Measurements from ENCODE around the gene MED23.

MED23 gene

DNA sequence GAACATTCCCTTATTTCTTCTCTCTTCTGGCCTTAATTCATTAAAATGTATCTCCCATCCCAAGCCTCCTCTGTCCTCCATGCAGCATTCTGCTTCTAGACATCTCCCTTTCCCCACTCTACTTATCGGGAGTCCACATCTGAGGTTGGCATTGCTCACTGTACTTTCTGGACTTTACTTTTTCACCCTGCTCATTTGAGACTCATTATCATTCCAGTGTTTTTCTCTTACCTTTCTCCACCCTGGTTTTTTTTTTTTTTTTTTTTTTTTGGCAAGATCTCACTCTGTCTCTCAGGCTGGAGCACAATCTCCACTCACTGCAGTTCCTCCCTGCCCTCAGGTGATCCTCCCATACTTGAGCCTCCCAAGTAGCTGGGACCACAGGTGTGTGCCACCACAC, 13.5 kb upstream of the MED23 start:
- DNase-seq: no peak

DNA sequence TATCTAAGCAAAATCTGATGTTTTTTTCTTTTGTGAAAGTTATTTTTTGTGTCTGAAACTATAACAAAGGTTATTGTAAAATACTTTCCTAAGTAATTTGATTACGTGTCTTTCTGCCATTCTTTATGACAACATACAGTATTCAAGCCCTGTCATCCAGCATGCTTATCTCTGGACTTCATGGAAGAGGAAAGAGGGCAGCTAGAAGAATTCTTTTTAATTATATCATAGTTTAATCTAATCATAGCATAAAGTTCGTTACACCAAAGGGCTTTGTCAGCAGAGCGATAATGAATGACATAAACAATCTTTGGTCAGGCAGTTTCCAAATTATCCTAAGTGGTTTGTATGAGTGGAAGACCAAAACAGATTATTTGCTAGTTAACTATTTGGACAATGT, 12.5 kb upstream of the MED23 start:
- DNase-seq: no peak

DNA sequence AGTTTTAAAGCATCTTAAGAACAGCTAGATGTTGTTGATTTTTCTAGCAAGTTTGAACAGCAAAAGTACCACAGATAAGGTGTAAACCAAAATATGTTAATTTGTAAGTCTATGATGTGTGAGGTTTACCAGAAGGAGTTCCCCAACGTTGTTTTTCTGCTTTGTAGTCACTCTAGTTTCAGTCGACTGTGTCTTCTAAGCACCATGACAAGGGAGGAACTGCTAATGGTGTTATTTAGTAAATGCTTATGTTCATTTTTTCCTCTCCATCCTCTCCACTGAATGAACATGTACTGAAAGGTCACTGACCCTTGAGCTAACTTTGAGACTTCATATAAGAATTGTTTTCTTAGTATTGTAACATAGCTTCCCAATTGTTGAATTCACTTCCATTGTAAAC, 12.1 kb upstream of the MED23 start:
- DNase-seq: no peak

DNA sequence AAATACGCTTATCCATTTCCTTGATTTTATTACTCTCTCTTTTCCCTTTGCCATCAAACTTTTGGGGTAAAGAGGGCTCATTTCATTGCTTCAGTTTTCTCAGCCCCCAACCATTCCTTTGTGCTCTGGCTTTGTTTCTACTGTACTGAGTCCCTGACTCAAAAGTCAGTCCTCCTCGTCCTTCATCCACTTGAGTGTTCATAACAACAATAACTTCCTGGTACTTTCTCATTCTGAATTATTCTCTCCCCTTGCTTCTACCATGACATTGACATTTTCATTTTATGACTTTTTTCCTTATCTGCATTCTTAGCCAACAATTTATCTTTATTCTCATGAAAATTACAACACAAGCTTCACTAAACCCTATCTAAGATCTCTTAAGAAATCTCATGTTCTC, 10.0 kb upstream of the MED23 start:
- no peak for DNase-seq

DNA sequence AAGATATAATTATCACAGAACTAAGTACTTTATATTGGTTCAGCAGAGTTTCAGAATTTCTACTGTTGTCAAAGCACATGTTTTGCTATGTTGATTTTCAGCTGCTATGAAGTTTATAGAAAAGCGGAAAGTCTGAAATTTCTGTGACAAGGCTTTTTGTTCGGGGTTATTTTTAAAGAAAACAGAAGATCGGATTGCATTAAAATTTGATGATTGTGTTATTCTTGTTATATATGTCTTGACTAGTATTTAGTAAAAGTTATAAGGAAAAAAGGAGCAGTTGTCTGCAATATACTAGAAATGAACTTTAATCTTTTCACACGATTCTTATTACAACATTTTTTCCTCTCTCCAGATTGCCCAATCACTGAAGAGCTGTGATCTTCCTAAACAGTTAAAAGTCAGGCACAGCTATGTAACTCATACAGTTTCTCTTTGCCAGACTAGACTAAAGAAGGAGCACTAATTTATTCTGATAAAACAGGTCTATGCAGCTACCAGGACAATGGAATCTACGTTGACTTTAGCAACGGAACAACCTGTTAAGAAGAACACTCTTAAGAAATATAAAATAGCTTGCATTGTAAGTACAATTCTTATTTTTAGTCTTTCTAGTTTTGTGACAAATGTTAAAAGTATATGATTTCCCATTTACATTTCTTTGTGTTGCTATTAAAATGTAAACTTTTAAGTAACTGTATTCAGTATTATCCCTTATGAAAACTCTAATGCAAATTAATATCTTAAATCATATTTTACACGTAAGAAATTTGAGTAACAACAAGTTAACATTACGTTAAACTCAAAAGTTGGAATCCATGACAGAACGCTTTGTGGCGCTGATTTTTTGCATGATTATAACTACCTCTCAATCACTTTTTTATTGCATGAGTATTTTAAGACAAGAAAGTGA, 9.1 kb upstream of the MED23 start, which contains the start of gene ENPP3:
Gene ENPP3, plus strand, starts transcription at position 423 of the 913 bp plus-strand sequence. Its CDS starts 83 bp downstream, at position 506.
- DNase-seq: no peak

DNA sequence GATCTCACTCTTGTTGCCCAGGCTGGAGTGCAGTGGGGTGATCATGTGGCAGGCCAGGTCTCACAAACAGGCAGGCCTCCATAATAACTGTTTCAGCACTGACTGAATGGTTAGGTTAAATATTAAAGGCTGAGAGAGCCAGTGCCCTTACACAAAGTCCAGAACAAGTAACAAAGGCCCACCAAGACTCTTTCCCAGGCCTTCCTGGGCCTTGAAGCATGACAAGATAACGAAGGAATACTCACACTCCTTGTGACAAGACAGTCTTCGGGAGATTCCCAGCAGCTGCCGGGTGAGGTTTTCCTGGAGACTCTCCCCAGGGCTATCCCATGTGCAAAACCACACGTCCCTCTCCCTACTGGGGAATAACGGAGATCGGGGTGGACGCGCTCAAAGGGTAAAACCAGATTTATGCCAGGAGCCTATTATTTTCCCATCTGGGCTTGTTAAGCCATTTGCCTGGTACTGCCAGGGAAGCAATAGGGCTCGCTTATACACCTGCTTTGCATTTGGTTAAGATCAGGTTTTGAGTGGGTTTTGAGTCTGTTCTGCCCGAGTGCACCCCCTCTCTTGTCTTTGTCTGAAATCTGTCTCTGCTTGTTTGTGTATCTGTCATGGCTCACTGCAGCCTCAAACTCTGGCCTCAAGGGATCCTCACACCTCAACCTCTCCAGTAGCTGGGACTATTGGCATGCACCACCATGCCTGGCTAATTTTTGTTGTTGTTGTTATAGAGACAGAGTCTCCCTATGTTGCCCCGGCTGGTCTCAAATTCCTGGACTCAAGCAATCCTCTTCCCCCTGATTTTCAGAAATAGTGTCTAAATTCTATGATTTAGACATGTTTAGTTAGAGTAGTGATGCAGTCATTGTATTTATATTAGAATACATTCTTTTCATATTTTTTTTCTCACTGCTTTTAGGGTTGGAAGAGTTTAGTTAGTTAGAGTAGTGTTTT, 7.6 kb upstream of the MED23 start:
- no peak for DNase-seq

DNA sequence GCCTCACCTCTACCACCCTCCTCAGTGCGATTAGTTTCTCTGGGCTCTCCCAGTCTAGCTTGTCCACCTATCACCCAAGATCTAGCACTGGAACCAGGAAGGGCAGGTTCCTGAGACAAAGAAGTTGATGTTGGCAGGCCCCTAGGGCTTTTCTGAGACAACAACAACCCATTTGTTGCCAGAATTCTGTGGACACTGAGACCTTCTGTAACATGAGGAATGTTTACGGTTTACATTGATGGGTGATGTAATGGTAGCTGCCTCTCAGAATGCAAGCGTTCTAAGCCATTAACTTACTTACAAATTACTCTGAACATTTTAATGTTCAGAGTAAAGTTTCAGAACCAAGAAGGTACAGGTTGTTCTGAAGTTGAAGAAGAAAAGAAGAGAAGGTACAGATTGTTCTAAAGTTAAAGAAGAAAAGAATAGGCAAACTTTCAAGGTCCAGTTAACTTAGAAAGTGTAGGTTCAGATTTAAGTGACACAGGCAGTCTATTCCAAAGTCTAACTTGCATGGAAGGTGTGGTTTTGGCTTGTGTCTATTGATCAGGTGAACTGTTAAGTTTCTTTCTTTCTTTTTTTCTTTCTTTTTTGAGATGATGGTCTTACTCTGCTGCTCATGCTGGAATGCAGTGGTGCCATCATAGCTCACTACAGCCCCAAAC, 3.7 kb upstream of the MED23 start:
- DNase-seq: no peak

DNA sequence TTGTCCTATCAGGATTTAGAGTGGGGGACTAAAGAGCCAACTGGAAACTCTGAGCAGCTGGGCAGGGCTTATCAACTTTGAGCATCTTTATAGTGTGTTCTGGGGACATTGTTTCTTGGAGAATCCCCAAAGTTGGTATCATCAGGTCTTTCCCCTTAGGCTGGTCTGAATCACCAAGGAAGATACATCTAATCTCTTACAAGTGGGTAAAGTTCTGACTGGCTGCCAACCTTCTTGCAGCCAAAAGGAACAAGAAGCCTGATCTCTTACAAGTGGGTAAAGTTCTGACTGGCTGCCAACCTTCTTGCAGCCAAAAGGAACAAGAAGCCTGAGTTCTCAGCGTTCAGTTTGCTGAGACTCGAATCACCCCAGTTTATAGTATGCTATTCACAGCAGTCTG, 1.6 kb upstream of the MED23 start:
- peak; percentile 38 for DNase-seq

DNA sequence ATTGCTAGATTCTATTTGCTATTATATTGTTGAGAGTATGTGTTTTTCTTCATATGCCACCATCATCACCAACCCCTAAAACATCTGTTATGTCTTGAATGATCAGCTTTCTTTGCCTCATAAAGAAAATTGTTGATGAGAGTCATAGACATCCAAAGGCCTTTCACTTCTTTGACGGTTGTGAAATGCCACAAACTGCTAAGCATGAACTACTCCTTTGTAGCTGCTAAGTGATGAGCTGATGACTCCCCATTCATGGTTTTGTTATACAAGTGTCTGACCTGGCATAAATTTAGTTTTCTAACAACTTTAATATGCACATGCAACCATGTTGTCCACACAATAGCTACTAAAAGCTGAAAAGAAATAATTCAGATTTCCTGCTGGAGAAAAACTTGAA, 684 bp upstream of the MED23 start:
- DNase-seq: no peak

DNA sequence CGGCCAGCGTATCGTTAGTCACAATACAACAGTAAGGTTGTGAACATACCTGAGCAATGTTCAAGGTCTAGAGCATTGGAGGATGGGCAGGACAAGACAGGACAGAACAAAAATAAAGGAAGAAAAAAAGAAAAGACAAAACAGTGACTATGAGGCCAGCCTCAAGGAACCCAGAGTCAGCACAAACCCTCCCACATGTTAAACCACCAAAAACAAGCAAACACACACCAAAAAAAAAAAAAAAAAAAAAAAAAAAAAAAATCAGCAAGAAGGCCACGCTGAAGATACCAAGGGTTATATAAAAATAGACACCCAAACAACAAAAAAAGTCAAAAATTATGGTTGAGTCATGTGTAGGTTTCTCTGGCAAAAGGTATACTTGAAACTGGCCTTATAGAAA, 12.8 kb downstream of the MED23 start:
- no peak for DNase-seq

DNA sequence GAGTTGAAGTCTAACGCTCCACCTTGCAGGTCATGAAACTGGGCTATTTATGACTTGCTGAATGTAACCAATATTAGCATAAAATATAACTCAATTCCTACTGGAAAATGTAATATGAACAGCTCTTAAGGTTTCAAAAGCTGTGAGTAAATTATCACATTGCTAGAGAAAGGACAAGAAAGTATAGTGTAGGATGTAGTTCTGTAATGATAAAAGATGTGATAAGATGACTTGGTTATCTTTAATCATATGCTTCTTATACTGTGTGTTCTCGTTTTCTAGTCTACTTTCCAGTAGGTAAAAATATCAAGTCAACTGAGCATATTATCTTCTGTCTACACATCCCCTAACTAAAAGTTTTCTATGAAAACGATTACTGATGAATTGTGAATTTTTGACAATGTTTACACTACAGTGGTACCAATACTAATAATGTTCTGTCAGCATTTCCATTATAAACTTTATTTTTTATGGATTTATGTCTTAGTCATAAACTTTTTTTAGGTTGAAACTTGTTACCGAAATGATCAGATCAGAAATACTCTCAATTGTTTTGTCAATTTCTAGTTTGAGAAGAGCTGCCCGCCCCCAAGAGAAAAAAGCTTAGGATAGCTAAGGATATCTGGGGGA, 14.6 kb downstream of the MED23 start:
- no peak for DNase-seq

DNA sequence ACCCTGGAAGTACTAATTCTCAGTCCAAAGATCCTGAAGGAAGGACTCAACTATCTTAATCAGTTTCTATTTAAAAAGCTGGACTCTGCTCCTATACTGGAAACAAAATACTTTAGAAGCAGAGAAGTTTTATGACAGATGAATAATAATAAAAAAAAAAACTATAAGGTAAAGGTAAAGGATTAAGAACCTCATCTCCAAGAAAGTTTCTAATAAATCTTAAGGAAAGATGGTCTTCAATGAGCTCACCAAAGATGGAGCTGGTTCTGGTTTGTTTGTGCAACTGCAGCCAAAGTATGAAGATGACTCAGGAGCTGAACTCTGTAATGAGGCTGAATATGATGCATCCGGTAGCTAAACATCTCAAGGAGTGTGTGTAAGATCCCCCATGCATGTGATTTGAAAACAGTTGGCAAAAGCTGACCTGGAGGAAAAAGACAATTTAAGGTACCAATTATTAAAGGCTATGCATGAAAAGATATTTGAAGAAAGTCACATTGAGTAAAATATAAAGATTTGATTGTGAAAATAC, 25.2 kb downstream of the MED23 start:
- DNase-seq: peak; percentile 83

DNA sequence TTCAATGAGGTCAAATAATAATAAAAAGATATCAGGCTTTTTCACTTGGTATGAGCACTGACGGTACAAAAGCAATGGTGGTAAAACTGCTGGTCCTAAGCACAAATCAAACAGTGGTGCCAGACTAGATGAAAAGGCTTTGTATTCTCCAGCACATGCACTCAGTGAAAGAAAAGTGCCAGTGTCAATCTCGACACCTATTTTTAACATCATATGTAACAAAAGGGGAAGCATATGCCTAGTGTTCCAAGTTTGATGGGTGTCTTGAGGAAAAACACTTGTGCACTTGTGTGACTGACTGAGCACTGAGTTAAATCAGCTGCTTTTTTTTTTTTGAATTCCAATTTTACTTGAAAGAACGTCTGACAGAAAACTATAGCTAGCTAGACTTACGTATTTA, 27.3 kb downstream of the MED23 start:
- DNase-seq: no peak

DNA sequence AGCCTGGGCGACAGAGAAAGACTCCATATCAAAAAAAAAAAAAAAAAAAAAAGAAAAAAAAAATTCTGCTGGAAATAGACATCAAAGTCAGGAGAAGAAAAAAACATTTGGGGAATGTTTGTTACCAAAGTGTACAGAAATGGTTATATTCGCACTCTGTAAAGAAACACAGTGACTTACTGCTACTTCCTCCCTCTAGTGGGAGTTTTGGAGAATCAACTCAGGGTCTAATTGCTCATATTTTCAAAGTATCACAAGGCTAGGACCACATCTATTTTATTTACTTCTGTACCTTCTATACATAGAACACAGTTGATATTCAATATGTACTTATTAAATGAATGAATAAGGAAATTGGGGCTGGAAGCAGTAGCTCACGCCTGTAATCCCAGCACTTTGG, 30.6 kb downstream of the MED23 start:
- no peak for DNase-seq

DNA sequence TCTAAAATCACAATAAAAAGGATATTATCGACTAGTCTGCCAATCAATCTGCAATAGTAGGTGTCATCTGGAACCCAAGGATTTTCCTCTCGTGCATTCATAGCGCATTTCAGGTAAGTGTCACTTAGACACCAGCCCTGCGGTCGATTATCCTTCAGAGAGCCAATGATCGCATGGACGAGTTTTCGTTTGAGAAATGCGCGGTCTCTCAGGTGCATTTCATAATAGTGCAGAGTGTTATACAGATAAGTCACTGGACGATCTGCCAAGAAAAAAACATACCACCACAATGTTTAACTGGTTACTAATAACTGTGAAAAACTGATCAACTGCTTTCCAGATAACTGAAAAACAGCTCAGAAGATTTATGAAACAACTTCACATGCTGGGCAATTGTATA, 34.0 kb downstream of the MED23 start:
- no peak for DNase-seq

DNA sequence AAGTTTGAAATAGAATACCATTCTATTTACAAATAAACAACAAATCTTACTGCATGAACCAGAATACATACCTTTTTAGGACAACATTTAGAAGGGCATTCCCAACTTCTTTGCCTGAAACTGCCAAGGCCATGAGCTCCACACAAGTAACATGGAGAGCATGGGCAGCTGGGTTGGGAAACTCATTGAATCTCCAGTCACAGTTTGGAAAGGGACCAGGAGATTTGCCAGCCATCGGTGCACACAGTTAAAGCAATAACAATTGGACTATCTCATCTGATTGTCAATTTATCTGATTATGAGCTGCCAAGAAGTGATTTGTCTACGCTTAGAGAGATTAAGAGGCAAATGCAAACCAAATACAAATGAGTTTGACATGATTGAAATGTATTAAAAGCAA, 35.1 kb downstream of the MED23 start:
- no peak for DNase-seq

DNA sequence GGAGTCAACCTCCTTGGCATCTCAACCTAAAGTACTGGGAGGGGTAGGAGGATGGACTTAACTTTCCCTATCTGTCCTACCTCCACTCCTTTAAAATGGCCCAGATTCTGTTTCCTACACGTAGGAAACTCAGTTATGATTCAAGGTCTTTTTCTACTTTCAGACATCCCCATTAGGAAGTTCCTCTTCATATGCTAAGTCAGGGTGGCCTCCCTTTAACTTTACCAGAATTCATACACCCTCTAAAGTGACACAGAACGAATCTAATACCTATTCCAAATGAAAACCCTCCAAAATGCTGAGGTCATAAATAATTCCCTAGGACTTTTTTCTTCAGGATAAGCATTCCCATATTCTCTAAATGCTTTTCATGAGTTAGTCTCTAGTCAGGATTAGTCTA, 39.4 kb downstream of the MED23 start:
- no peak for DNase-seq

DNA sequence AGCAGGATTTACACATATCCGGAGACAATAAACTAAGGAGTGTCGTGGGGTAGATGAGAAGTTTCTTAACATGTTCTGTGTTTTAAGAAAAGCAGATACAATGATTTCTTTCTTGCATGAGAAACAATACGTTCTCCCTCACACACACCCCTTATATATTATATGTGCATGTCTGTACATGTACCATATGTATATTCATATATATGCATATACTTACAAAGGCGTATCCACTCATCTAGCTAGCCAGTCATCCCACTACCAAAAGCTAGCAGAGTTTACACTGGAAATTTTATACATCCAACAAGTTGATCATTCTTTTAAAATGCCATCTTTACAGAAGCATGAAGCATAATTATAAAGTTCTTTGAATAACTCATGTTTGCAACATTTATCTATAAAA, 40.1 kb downstream of the MED23 start:
- DNase-seq: no peak

DNA sequence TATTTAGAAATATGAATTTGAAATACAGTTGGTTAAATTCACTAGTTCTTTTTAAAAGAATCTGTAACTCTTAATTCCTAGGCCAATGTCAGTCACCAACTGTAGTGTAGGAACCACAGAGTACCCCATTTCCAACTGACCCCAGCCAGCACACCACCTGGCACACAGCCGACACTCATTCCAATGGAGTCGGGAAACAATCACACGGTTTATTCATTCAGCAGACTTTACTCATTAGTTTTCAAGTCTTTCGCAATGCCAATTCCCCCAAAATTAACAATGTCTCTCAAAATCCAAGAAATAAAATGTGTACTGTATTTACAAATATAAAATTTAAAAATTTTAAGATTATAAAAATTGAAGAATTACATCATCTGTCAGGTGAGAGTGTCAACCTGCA, 41.5 kb downstream of the MED23 start:
- no peak for DNase-seq

DNA sequence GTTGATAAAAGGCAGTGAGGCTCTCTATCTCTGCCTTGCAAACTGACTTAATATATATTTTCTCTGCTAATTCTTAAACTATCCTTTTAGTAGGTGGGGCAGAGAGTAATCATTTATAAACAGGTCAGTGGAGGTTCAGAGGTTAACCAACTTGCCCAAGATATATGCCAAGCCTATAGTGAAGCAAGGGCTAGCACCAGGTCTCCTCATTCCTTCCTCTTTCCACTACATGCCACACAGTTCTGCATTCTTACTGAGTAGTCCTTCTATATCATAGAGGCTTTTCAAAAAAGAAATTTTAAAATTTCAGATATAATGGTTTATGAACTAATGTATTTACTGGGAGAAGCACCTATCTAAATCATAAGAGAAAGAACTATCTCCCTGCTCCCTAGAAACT, 46.5 kb downstream of the MED23 start:
- no peak for DNase-seq

DNA sequence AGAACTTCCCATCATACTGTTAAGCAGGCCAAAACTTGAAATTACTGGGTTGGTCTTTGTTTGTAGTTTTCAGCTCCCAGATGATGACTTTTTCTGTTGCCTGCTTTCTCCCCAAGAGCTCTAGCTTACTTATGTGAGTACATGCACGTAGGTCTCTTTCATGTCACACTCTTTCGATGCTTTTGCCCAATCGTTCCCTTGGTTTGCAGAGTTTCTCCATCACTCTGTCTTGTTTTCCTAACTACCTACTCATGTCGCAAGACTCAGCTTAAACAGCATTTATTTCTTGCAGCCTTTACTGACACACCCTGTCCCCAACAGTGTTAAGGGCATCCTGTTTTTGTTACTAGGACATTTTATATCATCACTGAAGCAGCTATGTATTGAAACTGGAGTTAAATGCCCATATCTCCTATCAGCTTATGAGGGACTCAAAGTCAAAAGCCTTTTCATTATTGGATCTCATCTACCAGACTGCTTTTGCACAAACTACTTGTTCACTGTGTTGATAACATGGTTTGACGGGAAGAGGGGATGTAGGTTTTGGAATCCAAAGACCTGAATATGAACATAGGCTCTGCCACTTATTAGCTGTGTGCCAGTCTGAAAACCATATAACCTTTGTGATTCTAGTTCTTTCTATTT, 52.1 kb downstream of the MED23 start:
- DNase-seq: no peak

DNA sequence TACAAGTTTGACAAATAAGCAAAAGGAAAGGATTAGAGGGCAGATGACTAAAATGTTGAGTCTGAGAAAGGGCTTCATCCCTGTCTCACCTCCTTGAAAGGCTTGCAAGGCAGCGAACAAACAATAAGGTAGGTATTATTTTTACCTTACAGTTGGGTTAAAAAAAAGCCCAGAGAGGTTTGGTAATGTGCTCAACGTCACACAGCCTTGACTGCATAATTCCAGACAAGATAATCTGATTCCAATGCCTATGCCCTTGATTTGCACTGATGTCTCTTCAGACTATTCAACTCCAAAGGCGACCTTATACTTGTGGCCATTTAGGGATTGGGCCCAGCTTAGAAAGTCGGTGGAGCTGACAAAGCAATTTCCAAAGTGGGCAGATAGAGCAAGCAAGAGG, 53.4 kb downstream of the MED23 start:
- no peak for DNase-seq

All from EL (cell line).